Fibroblast of the conjunctiva (primary cell): ENCODE measurements around the gene ITM2C.

ENCODE experiments used
- DNase-seq: peaks from one replicate; pipeline ENCODE4 v3.0.0-alpha.2; 2010; ENCODE audit warnings: low read depth

Gene ITM2C

GRCh38 chr2:230927711-230928341, 63.1 kb downstream of the ITM2C start:
- DNase-seq, result no peak
